GM19193 (cell line): ENCODE data around the gene RAD51.
A peak's percentile ranks its signal among the peaks of the same experiment; 100 is the strongest.

Experiments used
- POLR2A ChIP-seq: IDR thresholded peaks from 4 replicates; pipeline ENCODE4 v1.6.1; 2011; ENCODE audit not compliant: insufficient read depth, insufficient read length; ENCODE audit errors: extremely low read depth

Gene RAD51

DNA sequence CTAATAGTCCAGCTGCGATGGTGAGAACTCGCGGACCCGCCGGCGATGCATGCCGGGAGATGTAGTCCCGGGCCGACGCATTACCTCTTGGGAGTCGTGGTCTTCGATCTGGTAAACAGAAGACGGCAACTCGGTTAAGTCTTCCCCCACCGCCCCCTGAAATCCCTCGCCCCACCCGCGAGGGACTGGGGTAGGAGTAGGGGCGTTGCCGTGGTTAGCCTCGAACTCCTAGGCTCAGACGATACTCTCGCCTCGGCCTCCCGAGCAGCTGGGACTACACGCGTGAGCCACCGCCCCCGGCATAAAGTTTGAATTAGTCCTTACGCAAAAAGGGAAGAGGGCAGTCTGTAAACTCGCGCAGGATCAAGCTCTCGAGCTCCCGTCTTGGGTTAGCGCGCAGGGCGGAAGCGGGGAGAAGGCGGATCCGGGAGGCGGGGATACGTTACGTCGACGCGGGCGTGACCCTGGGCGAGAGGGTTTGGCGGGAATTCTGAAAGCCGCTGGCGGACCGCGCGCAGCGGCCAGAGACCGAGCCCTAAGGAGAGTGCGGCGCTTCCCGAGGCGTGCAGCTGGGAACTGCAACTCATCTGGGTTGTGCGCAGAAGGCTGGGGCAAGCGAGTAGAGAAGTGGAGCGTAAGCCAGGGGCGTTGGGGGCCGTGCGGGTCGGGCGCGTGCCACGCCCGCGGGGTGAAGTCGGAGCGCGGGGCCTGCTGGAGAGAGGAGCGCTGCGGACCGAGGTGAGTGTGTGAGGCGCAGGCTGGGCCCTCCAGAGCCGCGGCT is at the start of gene RAD51:
Gene RAD51, plus strand, starts transcription at position 487 of the 781 bp plus-strand sequence. CDS start 3,585 bp downstream, outside the sequence.
- TF ChIP-seq POLR2A: peak; percentile 85

- no peak for TF ChIP-seq POLR2A
Measured at GRCh38 chr15:40647523-40647922, 47.5 kb upstream of the RAD51 start.

- TF ChIP-seq POLR2A: no peak
Measured at GRCh38 chr15:40650479-40650878, 44.5 kb upstream of the RAD51 start.

DNA sequence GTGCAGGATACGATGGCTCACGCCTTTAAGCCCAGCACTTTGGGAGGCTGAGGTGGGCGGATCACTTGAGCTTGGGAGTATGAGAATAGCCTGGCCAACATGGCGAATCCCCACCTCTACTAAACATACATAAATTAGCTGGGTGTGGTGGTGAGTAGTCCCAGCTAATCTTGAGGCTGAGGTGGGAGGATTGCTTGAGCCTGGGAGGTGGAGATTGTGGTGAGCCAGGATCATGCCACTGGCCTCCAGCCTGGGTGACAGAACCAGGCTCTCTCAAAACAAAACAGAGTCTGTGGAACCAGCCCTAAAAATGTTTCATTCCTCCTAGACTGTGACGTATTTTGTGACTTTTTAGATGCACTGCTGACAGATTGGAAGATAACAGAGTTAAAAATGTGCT is 34.3 kb upstream of the RAD51 start:
- TF ChIP-seq POLR2A: no peak

DNA sequence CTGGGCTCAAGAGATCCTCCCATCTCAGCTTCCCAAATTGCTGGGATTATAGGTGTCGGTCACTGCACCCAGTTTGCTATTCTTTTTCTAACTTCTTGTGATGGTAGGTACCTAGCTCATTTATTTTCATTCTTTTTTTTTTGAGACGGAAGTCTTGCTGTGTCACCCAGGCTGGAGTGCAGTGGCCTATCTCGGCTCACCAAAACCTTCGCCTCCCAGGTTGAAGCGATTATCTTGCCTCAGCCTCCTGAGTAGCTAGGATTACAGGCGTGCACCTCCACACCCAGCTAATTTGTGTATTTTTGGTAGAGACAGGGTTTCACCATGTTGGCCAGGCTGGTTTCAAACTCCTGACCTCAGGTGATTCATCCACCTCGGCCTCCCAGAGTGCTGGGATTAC is 30.1 kb upstream of the RAD51 start:
- TF ChIP-seq POLR2A: no peak

DNA sequence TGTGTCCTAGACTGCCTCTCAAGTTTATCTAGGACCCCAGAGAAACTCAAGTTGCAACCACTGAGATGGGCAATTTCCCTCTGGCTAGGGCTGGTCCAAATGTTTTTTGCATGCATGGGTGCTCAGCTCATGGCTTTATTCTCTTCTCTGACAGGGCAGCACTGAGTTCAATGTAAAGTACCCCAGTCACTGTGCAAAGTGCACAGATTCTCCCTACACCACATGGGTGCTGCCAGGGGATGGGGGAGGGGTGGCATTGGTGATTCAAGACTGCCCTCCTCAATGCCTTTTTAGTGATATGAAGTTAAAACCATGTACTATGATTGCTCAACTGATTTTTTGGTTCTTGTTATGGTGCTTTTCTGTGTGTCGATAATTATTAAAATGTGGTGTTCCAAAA is 14.8 kb upstream of the RAD51 start:
- no peak for TF ChIP-seq POLR2A

- no peak for TF ChIP-seq POLR2A
Measured at GRCh38 chr15:40684381-40684780, 10.6 kb upstream of the RAD51 start.

- TF ChIP-seq POLR2A: no peak
Measured at GRCh38 chr15:40685376-40685775, 9.6 kb upstream of the RAD51 start.

GRCh38 chr15:40688932-40689799 is 5.8 kb upstream of the RAD51 start:
- TF ChIP-seq POLR2A: no peak

DNA sequence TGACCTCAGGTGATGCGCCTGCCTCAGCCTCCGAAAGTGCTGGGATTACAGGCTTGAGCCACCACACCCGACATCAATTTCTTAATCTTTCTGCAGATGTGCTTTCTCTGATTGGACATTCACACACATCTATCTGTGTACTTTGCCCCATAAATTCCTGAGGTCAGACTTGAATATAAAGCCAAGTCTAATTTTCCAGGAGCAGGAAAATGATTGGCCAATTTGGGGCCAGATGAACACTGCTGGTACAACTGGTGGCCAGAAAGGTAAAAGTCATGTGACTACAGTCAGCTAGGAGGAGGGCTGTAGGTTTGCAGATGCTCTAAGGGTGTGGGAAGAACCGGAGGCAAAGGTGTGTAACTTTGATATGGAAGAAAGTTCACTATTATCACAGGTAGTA is 3.2 kb upstream of the RAD51 start:
- no peak for TF ChIP-seq POLR2A

DNA sequence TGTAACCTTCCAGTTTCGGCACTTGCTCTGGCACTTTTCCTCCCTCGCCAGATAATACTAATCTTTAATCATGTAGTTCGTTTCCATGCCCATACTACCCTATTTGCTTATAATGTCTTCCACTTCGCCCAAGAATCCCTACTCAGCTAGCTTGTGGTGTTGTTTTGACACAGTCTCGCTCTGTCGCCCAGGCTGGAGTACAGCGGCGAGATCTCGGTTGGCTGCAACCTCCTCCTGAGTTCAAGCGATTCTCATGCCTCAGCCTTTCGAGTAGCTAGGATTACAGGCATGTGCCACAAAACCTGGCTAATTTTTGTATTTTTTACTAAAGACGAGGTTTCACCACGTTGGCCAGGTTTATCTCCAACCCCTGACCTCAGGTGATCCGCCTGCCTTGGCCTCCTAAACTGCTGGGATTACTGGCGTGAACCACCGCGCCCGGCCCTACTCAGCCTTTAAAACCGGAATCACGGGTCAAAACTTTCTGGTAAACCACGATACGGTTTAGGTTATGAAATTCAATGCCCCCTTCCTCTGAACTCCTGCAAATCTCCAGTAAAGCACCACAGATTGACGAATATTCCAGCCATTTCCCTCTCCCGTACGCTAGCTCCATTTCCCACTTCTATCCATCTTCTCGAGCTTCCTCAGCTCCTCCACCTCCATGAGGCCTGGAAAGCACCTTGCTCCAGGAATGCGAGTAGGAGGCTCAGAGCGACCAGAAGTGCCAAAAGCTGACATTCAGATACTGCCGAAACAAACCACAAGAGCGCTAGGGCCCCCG is 878 bp upstream of the RAD51 start:
- no peak for TF ChIP-seq POLR2A

- TF ChIP-seq POLR2A: no peak
Measured at GRCh38 chr15:40695469-40695890, 506 bp downstream of the RAD51 start.

DNA sequence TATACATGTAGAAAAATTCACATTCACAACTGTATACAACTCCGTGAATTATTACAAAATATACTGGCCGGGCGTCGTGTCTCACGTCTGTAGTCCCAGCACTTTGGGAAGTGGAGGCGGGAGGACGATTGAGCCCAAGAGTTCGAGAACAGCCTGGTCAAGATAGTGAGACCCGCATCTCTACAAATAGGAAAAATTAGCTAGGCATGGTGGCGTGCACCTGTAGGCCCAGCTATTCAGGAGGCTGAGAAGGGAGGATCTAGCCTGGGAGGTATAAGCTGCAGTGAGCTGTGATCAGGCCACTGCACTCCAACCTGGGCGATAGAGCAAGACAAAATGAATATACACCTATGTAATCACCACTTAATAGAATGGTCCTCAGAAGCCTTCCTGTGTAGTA is 1.3 kb downstream of the RAD51 start:
- TF ChIP-seq POLR2A: no peak

DNA sequence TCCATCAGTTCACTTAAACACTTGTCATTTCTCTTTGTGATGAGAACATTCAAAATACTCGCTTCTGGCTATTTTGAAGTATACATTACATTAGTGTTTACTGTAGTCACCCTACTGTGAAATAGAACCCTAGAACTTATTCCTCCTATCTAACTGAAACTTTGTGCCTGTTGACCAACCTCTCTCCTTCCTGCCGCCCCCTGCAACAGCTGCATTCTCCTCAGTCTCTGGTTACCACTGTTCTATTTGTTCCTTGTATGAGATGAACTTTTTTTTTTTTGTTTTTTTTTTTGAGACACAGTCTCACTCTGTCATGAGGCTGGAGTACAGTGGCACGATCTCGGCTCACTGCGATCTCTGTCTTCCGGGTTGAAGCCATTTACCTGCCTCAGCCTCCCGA is 2.9 kb downstream of the RAD51 start:
- TF ChIP-seq POLR2A: no peak

GRCh38 chr15:40702077-40702476 is 7.1 kb downstream of the RAD51 start:
- no peak for TF ChIP-seq POLR2A

DNA sequence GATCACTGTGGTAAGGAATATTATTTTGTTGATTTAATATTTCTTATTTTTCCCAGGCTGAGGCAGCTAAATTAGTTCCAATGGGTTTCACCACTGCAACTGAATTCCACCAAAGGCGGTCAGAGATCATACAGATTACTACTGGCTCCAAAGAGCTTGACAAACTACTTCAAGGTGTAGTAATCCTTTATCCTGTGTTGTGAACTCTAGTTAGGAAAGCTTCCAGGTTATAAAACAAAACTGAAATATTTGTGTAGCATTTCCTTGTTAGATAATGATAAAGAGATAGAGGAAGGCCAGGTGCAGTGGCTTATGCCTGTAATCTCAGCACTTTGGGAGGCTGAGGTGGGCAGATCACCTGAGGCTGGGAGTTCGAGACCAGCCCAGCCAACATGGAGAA is 11.1 kb downstream of the RAD51 start:
- TF ChIP-seq POLR2A: no peak

DNA sequence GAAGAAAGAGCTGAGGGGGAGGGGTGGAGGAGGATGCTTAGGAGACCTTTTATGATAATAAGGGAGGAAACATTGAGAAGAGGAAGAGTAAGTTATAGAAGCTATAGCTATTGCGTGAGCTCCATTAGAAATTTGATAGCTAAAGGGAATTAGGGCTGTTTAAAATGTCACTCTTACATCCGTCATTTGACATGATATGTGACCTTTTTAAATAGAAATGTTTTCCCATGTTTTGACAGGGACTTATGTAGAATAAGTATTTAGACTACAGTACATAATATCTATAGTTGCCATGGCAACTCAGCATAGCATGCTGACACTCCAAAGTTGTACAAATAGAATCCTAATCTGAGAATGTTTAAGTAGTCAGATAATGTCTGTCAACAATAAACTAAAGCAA is 19.2 kb downstream of the RAD51 start:
- TF ChIP-seq POLR2A: no peak
